RWPE1 (cell line): Measurements from ENCODE around the gene CNTNAP3.
"Not testable (repeated sequence)": the region's sequence is repeated elsewhere in the genome, so short reads cannot be mapped to it uniquely, and the experiment has no call there.

ENCODE experiments used
- CTCF ChIA-PET: fragments of 350-600 bp; sonication (Branson Sonifier 250); formaldehyde crosslinking; extraction: SDS; loops from one replicate; lab custom pipeline; 2021; lab: Yijun Ruan, JAX
- POLR2A ChIA-PET: fragments of 400-600 bp; formaldehyde crosslinking; extraction: SDS; loops from one replicate; lab custom pipeline; 2020; ENCODE audit warnings: antibody characterized with exemption; ENCODE audit not compliant: low non-redundant PET; lab: Yijun Ruan, JAX
- DNase-seq: peaks from one replicate; pipeline ENCODE4 v3.0.0; 2012; ENCODE audit warnings: low spot score
- H3K27ac ChIP-seq: fragments of 450-650 bp; 2 replicates; pipeline ENCODE4 v1.5.1; 2017

Gene CNTNAP3

DNA sequence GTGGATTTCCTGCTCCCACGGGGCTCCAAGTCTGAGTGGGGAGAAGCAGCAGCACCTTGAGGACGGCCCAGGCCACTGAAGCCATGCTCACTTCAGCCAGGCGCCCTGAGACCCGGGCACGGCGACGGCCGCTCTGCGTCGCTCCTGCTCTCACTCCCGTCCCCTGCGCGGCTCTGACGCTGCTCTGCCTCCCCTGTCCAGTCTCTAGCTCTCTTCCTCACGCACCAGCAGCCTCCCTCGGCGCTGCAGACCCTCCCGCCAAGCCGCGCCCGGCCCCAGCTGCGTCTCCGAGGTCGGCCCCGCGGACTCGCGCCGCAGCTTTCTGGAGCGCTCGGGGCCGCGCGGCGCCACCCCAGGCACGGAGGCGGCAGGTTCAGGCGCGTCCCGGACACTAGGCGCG is at the start of gene CNTNAP3:
CNTNAP3 (minus strand) TSS at position 188 of the 400 bp plus-strand sequence; CDS start at position 85, 103 bp downstream.
- CTCF ChIA-PET, POLR2A ChIA-PET: not testable (repeated sequence)

DNA sequence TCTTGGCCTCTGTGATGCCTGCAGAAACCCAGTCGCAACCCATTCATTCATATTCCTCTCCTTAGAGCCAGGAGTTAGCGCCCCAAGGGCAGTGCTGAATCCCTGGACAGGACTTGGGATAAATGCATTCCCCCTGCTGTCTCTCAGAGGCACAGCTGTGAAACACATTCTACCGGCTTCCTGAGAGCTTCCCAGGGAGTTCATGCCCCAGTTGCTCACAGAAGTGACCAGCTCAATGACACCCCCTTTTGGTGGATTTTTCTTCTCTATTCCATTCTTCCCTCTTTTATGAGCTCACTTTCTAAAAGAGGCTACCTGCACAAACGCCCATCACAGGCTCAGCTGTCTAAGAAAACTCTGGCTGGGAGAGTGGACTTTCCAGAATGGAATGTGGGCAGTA is 8.0 kb downstream of the CNTNAP3 start:
- POLR2A ChIA-PET, DNase-seq, H3K27ac ChIP-seq, CTCF ChIA-PET: not testable (repeated sequence)

More for the DNA sequence above, at the start of gene CNTNAP3:
- not testable (repeated sequence) for H3K27ac ChIP-seq, DNase-seq

- not testable (repeated sequence) for DNase-seq
These were observed 45.5 kb downstream of the CNTNAP3 start for GRCh38 chr9:39242513-39242912.

DNA sequence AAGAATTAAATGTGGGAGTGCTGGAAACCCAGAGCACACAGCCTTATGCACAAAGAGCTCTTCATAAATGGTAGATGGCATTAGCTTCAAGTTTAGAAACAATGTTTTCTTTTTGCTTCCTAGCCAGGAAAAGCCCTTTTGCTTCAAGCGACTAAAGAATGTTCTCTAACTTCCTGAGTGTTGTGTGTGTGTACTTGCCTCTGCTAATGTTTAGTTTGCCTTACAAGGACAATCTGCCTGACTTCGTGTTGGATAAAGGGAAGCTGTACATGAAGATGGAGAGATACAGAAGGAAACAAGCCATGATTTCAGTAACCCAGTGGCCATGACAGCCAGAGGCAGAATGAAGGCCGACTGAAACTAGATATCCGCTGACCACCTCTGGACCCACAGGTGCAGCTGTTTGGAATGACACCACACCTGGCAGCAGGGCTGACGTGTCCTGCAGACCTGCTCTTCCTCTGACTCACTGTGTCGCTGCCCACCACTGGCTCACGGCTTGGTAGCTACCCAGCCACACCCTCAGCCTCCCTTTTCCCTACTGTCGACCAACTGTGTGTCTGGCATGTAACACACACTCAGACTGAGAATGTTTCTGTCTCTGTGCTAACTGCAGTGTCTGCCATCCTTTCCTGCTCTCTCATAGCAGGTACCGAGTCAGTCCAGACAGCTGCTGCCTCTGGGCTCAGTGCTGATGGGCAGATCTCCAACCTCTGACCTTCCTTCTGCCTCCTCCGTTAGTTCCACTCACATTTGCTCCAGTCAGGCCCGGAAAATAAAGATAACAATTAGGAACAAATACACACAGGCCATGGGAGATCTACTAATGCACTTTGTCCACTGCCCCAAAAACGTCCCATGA is 55.6 kb downstream of the CNTNAP3 start:
- POLR2A ChIA-PET, DNase-seq, CTCF ChIA-PET, H3K27ac ChIP-seq: not testable (repeated sequence)

More at GRCh38 chr9:39242513-39242912, 45.5 kb downstream of the CNTNAP3 start:
- POLR2A ChIA-PET, H3K27ac ChIP-seq, CTCF ChIA-PET: not testable (repeated sequence)

DNA sequence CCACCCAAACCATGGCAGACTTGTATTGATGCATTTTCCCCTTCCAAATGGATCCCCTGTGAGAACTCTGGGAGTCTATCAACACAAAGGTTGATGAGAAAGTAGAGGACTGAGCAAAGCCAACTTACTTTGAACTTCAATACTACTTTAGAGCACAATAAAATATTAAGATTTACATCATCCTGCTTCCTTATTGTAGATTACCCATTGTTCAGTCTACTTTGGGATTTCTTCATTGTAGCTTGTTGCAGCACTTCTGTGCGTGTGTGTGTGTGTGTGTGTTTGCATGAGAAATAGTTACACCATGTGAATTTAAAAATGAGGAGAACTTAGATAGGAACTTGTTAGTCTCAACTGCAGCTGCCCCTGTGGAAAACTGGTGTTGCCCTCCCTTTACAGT is 72.0 kb downstream of the CNTNAP3 start:
- DNase-seq, H3K27ac ChIP-seq, CTCF ChIA-PET, POLR2A ChIA-PET: not testable (repeated sequence)

DNA sequence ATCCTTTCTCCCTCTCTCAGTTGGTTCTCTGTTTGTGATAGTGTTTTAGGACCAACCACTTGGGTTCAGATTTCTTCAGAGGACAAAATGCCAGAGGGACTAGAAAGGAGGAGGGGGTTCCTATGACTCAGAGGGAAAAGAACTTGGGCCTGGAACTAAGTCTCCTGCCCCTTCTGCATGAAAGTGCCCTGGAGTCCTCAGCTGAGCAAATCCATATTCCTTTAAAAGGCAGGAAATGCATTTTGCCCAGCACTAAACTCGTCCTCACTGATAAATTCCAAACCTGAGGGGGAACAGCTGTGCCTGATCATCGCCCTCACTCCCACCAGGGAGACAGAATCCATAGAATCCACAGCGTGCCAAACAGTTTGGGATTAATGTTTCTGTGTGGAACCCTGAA is 78.2 kb downstream of the CNTNAP3 start:
- POLR2A ChIA-PET, DNase-seq, H3K27ac ChIP-seq, CTCF ChIA-PET: not testable (repeated sequence)

DNA sequence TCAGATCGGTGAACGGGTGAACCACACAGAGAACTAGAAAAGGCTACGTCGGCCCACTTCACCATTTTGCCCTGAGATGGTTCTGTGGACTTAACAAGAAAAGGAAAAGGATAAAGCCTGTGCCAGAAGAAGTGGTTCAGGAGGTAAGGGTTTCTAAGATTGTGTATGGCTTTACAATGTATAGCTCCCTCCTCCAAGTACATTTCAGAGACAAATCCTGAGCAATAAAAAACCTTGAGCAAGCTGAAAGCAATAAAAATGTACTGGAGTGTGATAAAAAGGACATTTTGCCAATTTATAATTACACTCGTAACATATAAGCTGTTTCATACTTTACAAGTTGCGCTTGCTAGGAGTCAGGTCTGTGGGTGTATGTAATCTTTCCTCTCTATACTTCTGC is 81.3 kb downstream of the CNTNAP3 start:
- POLR2A ChIA-PET, CTCF ChIA-PET, DNase-seq, H3K27ac ChIP-seq: not testable (repeated sequence)

- DNase-seq, H3K27ac ChIP-seq, CTCF ChIA-PET, POLR2A ChIA-PET: not testable (repeated sequence)
These were observed 82.1 kb downstream of the CNTNAP3 start for GRCh38 chr9:39205842-39206241.

DNA sequence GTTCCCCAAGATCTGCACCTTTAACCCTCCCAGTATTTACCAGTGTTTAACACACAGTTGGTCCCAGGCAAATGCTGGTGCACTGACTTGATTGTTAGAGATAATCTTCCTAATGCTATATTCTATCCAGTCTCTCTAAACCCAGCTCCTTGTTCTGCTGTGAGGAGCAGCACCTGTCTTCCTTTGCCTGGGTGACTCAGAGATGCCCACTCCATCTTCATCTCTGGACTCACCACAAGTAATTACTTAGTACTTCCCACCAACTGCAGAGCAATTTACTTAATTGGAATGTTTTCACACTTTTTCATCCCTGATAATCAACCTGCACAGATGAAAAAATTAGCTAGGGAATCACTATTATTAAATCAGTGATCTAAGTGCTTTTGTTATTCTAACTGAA is 87.6 kb downstream of the CNTNAP3 start:
- H3K27ac ChIP-seq, DNase-seq, CTCF ChIA-PET, POLR2A ChIA-PET: not testable (repeated sequence)

- H3K27ac ChIP-seq, CTCF ChIA-PET, POLR2A ChIA-PET, DNase-seq: not testable (repeated sequence)
These were observed 89.8 kb downstream of the CNTNAP3 start for GRCh38 chr9:39198000-39198709.

DNA sequence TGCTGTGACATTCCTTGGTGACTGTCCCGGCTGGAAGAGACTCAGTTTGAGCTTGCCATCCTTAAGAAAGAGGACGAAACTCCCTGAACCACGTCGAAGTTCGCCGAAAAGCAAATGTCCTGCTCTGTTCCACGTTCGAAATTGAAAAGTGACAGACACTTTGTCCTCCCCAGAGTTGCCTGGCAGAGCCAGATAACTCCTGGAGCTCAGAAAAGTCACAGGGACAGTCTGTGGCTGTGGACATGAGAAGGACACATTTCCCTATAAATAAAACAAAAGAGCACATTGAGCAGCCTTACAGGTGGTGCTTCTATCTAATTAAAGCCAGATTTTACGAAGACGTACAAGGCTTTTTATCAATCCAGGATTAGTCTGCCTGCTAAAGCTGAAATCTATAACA is 116.6 kb downstream of the CNTNAP3 start:
- CTCF ChIA-PET, POLR2A ChIA-PET: not testable (repeated sequence)

GRCh38 chr9:39157714-39158113 is 130.3 kb downstream of the CNTNAP3 start:
- CTCF ChIA-PET, POLR2A ChIA-PET, H3K27ac ChIP-seq: not testable (repeated sequence)

More for the DNA sequence above, 116.6 kb downstream of the CNTNAP3 start:
- DNase-seq, H3K27ac ChIP-seq: not testable (repeated sequence)

DNA sequence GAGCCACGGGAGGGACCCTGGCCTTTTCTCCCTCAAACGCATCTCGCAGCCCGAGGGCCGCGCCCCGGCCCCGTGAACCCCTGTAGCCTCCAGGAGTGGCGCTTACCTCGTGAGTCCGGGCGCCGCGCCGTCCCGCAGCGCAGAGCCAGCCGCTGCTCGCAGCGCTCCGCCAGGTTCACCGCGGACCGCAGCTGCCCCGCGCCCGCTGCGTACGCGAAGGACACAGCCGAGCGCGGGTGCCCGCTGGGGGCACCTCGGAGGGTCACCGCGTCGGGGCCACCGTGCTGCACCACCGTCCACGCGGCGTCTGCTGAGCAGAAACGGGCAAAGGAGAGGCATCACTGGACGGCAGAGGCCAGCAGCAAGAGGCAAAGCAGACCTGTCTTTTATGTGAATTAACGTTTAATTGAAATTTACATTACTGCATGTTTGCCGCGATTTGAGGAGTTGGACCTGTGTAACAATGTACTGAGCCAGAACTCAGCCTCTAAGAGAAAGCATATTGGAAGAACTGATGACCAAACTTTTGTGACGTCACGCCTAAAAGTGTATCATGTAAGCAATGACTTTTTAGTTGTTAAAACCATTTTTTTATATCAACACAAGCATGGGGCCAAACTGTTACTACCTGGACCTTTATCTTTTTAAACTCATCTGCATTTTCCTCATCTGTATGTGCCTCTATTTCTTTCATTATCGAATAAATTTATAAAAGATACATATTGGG is 155.0 kb downstream of the CNTNAP3 start:
- POLR2A ChIA-PET, H3K27ac ChIP-seq, DNase-seq, CTCF ChIA-PET: not testable (repeated sequence)

More at GRCh38 chr9:39157714-39158113, 130.3 kb downstream of the CNTNAP3 start:
- not testable (repeated sequence) for DNase-seq

DNA sequence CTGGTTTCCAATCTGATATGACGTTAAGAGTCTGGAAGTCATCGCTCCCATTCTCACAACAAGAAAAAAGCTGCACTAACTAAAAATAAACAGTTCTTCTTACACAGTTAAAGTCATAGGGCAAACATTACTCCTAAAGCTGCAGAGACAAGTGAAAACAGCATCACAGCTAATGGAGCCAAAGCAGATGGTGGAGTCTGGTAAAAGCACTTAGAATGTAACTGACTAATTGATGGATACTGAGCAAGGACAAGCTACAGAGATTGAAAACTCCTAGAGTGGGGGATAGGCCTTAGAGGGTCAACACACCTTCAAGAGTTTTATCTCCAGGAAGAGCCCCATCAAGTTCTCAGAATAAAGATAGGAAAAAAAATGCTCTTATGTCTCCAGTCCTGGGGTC is 166.6 kb downstream of the CNTNAP3 start:
- POLR2A ChIA-PET, CTCF ChIA-PET, H3K27ac ChIP-seq, DNase-seq: not testable (repeated sequence)

GRCh38 chr9:39111746-39112145 is 176.2 kb downstream of the CNTNAP3 start:
- POLR2A ChIA-PET, H3K27ac ChIP-seq, DNase-seq, CTCF ChIA-PET: not testable (repeated sequence)
